ENCODE measurements around the gene PCNX1.

DNA sequence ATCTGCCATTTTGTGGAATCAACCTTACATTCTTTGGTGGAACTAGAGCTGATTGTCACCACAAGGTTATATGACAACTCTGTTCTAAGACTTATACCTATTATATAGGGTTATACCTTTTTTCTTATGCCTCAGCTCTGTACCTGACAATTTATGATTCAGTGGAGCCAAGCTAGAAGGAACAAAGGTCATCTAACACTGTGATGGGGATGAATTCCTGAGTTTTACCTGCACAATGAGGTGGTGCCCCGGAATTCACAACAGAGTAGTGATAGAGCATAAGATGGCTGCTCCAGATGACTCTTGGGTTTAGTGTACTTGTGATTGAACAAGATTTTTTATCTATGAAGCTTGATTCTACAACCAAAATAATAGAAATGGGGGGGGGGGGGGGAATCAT, 207.3 kb downstream of the PCNX1 start:
- TF ChIP-seq TAF1 (conservative IDR thresholded peaks at IDR 0.05) (no peak), RAD21 (IDR thresholded peaks at IDR 0.05) (no peak), FOXA1 (IDR thresholded peaks at IDR 0.05) (no peak), EGR1 (IDR thresholded peaks at IDR 0.05; ENCODE audit: low read depth in 2 of 2) (no peak), SP1 (IDR thresholded peaks at IDR 0.05) (no peak), JUND (IDR thresholded peaks at IDR 0.05) (no peak), HNF4A (conservative IDR thresholded peaks at IDR 0.05) (no peak)
- TF ChIP-seq, protein P1, sequence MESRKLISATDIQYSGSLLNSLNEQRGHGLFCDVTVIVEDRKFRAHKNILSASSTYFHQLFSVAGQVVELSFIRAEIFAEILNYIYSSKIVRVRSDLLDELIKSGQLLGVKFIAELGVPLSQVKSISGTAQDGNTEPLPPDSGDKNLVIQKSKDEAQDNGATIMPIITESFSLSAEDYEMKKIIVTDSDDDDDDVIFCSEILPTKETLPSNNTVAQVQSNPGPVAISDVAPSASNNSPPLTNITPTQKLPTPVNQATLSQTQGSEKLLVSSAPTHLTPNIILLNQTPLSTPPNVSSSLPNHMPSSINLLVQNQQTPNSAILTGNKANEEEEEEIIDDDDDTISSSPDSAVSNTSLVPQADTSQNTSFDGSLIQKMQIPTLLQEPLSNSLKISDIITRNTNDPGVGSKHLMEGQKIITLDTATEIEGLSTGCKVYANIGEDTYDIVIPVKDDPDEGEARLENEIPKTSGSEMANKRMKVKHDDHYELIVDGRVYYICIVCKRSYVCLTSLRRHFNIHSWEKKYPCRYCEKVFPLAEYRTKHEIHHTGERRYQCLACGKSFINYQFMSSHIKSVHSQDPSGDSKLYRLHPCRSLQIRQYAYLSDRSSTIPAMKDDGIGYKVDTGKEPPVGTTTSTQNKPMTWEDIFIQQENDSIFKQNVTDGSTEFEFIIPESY (IDR thresholded peaks at IDR 0.05) = no peak
- TF ChIP-seq, protein P2, sequence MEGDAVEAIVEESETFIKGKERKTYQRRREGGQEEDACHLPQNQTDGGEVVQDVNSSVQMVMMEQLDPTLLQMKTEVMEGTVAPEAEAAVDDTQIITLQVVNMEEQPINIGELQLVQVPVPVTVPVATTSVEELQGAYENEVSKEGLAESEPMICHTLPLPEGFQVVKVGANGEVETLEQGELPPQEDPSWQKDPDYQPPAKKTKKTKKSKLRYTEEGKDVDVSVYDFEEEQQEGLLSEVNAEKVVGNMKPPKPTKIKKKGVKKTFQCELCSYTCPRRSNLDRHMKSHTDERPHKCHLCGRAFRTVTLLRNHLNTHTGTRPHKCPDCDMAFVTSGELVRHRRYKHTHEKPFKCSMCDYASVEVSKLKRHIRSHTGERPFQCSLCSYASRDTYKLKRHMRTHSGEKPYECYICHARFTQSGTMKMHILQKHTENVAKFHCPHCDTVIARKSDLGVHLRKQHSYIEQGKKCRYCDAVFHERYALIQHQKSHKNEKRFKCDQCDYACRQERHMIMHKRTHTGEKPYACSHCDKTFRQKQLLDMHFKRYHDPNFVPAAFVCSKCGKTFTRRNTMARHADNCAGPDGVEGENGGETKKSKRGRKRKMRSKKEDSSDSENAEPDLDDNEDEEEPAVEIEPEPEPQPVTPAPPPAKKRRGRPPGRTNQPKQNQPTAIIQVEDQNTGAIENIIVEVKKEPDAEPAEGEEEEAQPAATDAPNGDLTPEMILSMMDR (IDR thresholded peaks at IDR 0.05; ENCODE audit: low read depth, low read length, missing input control) = no peak
- TF ChIP-seq, protein P3, sequence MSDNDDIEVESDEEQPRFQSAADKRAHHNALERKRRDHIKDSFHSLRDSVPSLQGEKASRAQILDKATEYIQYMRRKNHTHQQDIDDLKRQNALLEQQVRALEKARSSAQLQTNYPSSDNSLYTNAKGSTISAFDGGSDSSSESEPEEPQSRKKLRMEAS (IDR thresholded peaks at IDR 0.05) = no peak
- TF ChIP-seq, protein P4, sequence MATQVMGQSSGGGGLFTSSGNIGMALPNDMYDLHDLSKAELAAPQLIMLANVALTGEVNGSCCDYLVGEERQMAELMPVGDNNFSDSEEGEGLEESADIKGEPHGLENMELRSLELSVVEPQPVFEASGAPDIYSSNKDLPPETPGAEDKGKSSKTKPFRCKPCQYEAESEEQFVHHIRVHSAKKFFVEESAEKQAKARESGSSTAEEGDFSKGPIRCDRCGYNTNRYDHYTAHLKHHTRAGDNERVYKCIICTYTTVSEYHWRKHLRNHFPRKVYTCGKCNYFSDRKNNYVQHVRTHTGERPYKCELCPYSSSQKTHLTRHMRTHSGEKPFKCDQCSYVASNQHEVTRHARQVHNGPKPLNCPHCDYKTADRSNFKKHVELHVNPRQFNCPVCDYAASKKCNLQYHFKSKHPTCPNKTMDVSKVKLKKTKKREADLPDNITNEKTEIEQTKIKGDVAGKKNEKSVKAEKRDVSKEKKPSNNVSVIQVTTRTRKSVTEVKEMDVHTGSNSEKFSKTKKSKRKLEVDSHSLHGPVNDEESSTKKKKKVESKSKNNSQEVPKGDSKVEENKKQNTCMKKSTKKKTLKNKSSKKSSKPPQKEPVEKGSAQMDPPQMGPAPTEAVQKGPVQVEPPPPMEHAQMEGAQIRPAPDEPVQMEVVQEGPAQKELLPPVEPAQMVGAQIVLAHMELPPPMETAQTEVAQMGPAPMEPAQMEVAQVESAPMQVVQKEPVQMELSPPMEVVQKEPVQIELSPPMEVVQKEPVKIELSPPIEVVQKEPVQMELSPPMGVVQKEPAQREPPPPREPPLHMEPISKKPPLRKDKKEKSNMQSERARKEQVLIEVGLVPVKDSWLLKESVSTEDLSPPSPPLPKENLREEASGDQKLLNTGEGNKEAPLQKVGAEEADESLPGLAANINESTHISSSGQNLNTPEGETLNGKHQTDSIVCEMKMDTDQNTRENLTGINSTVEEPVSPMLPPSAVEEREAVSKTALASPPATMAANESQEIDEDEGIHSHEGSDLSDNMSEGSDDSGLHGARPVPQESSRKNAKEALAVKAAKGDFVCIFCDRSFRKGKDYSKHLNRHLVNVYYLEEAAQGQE (IDR thresholded peaks at IDR 0.05) = no peak

Measured in liver (tissue), 3 donors.